SK-N-MC (cell line): Measurements from ENCODE around the gene TMEM44.

Experiments used
- DNase-seq: peaks from one replicate; pipeline ENCODE4 v3.0.0-alpha.2; 2011; ENCODE audit warnings: low read depth, low spot score
- H3K27ac ChIP-seq: fragments of 200-600 bp; sonication (generic); 2 replicates; pipeline ENCODE4 v1.5.1; 2016; ENCODE audit warnings: mixed run types
- H3K36me3 ChIP-seq: fragments of 200-600 bp; sonication (generic); 2 replicates; pipeline ENCODE4 v1.6.1; 2017; ENCODE audit warnings: antibody characterized with exemption, low read length, mixed read lengths; ENCODE audit not compliant: insufficient read depth
- H3K4me3 ChIP-seq: fragments of 200-600 bp; sonication (generic); 2 replicates; pipeline ENCODE4 v1.5.1; 2016
- H3K9ac ChIP-seq: fragments of 200-600 bp; sonication (generic); 2 replicates; pipeline ENCODE4 v1.8.0; 2017; ENCODE audit warnings: mixed run types, mixed read lengths; ENCODE audit not compliant: insufficient read length
- H3K9me3 ChIP-seq: fragments of 200-600 bp; sonication (generic); 2 replicates; pipeline ENCODE4 v1.6.1; 2017; ENCODE audit warnings: low read depth, mild to moderate bottlenecking, antibody characterized with exemption, low read length, moderate library complexity, mixed read lengths
- EZH2 ChIP-seq: fragments of 200-600 bp; sonication (generic); IDR thresholded peaks from one replicate; pipeline ENCODE4 v1.6.1; 2017; ENCODE audit warnings: antibody characterized with exemption
- FOXP2 ChIP-seq: optimal IDR thresholded peaks from 2 replicates; pipeline ENCODE3; 2011; ENCODE audit warnings: mild to moderate bottlenecking, moderate library complexity; ENCODE audit not compliant: insufficient read depth; ENCODE audit errors: extremely low read length, control extremely low read depth
- POLR2AphosphoS5 ChIP-seq: IDR thresholded peaks from 2 replicates; pipeline ENCODE4 v1.6.1; 2012; ENCODE audit warnings: mild to moderate bottlenecking, low read depth, low read length, borderline replicate concordance

Gene TMEM44

GRCh38 chr3:194565597-194566190 is 67.5 kb downstream of the TMEM44 start:
- peak overlapping the region; percentile 43; the same call in 1 of the 2 replicates for H3K27ac ChIP-seq
- H3K4me3 ChIP-seq: no peak overlapping the region
- H3K36me3 ChIP-seq: no peaks in the 10 kb centered on the region
- no peaks in the 10 kb centered on the region for H3K9me3 ChIP-seq
- no peak for DNase-seq
- TF ChIP-seq EZH2 (no peak), POLR2AphosphoS5 (no peak), FOXP2 (no peak)
- no peak overlapping the region for H3K9ac ChIP-seq

- no peak overlapping the region for H3K27ac ChIP-seq
- H3K36me3 ChIP-seq: no peaks in the 10 kb centered on the region
- no peak overlapping the region for H3K4me3 ChIP-seq
- H3K9me3 ChIP-seq: no peaks in the 10 kb centered on the region
- TF ChIP-seq POLR2AphosphoS5 (no peak), EZH2 (no peak), FOXP2 (no peak)
- no peak for DNase-seq
- no peak overlapping the region for H3K9ac ChIP-seq
Observed at GRCh38 chr3:194562986-194563385, 70.2 kb downstream of the TMEM44 start.

GRCh38 chr3:194561306-194561974 is 71.8 kb downstream of the TMEM44 start:
- H3K9me3 ChIP-seq: no peaks in the 10 kb centered on the region
- no peak overlapping the region for H3K4me3 ChIP-seq
- TF ChIP-seq EZH2 (no peak), FOXP2 (no peak)
- no peak overlapping the region for H3K9ac ChIP-seq
- no peak for DNase-seq
- H3K36me3 ChIP-seq: no peaks in the 10 kb centered on the region
- H3K27ac ChIP-seq: no peak overlapping the region

GRCh38 chr3:194560047-194560446 is 73.2 kb downstream of the TMEM44 start:
- no peak for DNase-seq
- Histone ChIP-seq H3K36me3 (no peaks in the 10 kb centered on the region), H3K4me3 (no peak overlapping the region), H3K9ac (no peak overlapping the region), H3K9me3 (no peaks in the 10 kb centered on the region), H3K27ac (no peak overlapping the region)
- no peak for TF ChIP-seq FOXP2
- no peak for TF ChIP-seq EZH2
- no peak for TF ChIP-seq POLR2AphosphoS5

GRCh38 chr3:194559530-194559929 is 73.7 kb downstream of the TMEM44 start:
- no peak overlapping the region for H3K4me3 ChIP-seq
- no peak for DNase-seq
- no peaks in the 10 kb centered on the region for H3K36me3 ChIP-seq
- no peak overlapping the region for H3K9ac ChIP-seq
- H3K27ac ChIP-seq: no peak overlapping the region
- H3K9me3 ChIP-seq: no peaks in the 10 kb centered on the region
- TF ChIP-seq POLR2AphosphoS5 (no peak), FOXP2 (no peak), EZH2 (no peak)

- H3K9ac ChIP-seq: no peak overlapping the region
- TF ChIP-seq FOXP2 (no peak), POLR2AphosphoS5 (no peak), EZH2 (no peak)
- no peak overlapping the region for H3K27ac ChIP-seq
- no peak overlapping the region for H3K4me3 ChIP-seq
- no peaks in the 10 kb centered on the region for H3K9me3 ChIP-seq
- DNase-seq: no peak
- H3K36me3 ChIP-seq: no peaks in the 10 kb centered on the region
Observed at GRCh38 chr3:194556086-194557056, 76.8 kb downstream of the TMEM44 start.

GRCh38 chr3:194555175-194556062 is 77.8 kb downstream of the TMEM44 start:
- DNase-seq: no peak
- H3K27ac ChIP-seq: no peak overlapping the region
- no peaks in the 10 kb centered on the region for H3K36me3 ChIP-seq
- H3K4me3 ChIP-seq: no peak overlapping the region
- no peaks in the 10 kb centered on the region for H3K9me3 ChIP-seq
- H3K9ac ChIP-seq: no peak overlapping the region
- TF ChIP-seq POLR2AphosphoS5 (no peak), FOXP2 (no peak), EZH2 (no peak)

GRCh38 chr3:194554473-194555123 is 78.6 kb downstream of the TMEM44 start:
- TF ChIP-seq FOXP2: no peak
- no peak for TF ChIP-seq EZH2
- TF ChIP-seq POLR2AphosphoS5: no peak
- no peak for DNase-seq

More at GRCh38 chr3:194554473-194555123, 78.6 kb downstream of the TMEM44 start:
- no peak overlapping the region for H3K27ac ChIP-seq
- no peaks in the 10 kb centered on the region for H3K9me3 ChIP-seq
- H3K36me3 ChIP-seq: no peaks in the 10 kb centered on the region
- H3K9ac ChIP-seq: no peak overlapping the region
- H3K4me3 ChIP-seq: no peak overlapping the region
